OCI-LY3 (cell line): Measurements from ENCODE around the gene GPR146.

Experiments
- EZH2phosphoT487 ChIP-seq: fragments of 200-600 bp; shearing (Covaris generic); IDR thresholded peaks from 2 replicates; pipeline ENCODE4 v1.6.1; 2018; ENCODE audit warnings: antibody characterized with exemption, mixed run types, low read depth
- TF ChIP-seq, protein P1 (sequence below): fragments of 200-600, 300-600 bp; sonication (generic); IDR thresholded peaks from 2 replicates; pipeline ENCODE4 v1.5.1; 2014; ENCODE audit warnings: antibody characterized with exemption, low read length, low read depth

DNA sequence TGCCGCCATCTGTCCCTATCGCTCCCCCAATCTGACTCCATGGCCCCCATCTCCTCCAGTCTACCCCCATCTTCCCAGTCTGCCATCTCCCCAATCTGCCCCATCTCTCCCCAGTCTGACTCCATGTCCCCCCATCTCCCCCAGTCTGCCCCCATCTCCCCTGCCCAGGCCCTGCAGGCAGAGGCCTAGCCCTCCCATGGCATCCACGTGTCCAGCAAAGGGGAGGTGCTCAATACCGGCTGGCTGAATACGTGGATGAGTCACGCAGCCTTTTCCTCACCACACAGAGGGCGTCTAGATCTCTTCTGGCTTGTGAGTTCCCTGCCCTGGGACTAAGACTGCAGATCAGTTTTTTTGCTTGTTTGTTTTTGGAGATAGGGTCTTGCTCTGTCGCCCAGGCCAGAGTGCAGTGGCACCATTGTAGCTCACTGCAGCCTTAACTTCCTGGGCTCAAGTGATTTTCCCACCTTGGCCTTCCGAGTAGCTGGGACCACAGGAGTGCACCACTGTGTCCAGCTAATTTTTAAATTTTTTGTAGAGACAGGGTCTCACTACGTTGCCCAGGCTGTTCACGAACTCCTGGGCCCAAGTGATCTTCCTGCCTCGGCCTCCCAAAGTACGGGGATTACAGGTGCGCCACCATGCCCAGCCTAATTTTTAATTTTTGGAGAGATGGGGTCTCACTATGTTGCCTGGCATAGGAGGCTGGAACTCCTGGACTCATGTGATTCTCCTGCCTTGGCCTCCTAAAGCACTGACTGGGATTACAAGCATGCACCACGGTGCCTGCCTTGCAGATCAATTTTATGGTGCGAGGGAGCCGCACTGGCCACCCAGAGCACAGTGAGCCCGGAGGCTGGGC, 15.3 kb upstream of the GPR146 start:
- TF ChIP-seq, protein P1, sequence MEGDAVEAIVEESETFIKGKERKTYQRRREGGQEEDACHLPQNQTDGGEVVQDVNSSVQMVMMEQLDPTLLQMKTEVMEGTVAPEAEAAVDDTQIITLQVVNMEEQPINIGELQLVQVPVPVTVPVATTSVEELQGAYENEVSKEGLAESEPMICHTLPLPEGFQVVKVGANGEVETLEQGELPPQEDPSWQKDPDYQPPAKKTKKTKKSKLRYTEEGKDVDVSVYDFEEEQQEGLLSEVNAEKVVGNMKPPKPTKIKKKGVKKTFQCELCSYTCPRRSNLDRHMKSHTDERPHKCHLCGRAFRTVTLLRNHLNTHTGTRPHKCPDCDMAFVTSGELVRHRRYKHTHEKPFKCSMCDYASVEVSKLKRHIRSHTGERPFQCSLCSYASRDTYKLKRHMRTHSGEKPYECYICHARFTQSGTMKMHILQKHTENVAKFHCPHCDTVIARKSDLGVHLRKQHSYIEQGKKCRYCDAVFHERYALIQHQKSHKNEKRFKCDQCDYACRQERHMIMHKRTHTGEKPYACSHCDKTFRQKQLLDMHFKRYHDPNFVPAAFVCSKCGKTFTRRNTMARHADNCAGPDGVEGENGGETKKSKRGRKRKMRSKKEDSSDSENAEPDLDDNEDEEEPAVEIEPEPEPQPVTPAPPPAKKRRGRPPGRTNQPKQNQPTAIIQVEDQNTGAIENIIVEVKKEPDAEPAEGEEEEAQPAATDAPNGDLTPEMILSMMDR = no peak
- no peak for TF ChIP-seq EZH2phosphoT487
